HepG2 (cell line): ENCODE measurements around the gene NDST1. TPM values are rescaled to one million over a fixed set of nuclear protein-coding genes. Genes with fewer than 3 reads are reported as not detected.

Experiments
- BORCS8-MEF2B ChIP-seq: sonication (generic); formaldehyde crosslinking; IDR thresholded peaks from 2 replicates; pipeline ENCODE4 v1.8.0; 2022; ENCODE audit warnings: mild to moderate bottlenecking, missing genetic modification reagents
- CCDC6 ChIP-seq: sonication (generic); formaldehyde crosslinking; IDR thresholded peaks from 2 replicates; pipeline ENCODE4 v1.8.1; 2022; ENCODE audit warnings: mild to moderate bottlenecking, missing genetic modification reagents, moderate library complexity
- ELF1 ChIP-seq: sonication (generic); formaldehyde crosslinking; IDR thresholded peaks from 2 replicates; pipeline ENCODE4 v1.4.0; 2020; ENCODE audit warnings: missing genetic modification reagents
- PATZ1 ChIP-seq: sonication (generic); formaldehyde crosslinking; IDR thresholded peaks from 2 replicates; pipeline ENCODE4 v1.4.0; 2020; ENCODE audit warnings: missing genetic modification reagents
- PRDM10 ChIP-seq: sonication (generic); formaldehyde crosslinking; IDR thresholded peaks from 2 replicates; pipeline ENCODE4 v1.4.0; 2020; ENCODE audit warnings: low read depth, missing genetic modification reagents
- PRPF4 ChIP-seq: fragments of 200-400 bp; formaldehyde crosslinking; IDR thresholded peaks from 2 replicates; pipeline ENCODE4 v1.6.1; 2016; ENCODE audit warnings: low read length, low read depth; ENCODE audit not compliant: poor library complexity, severe bottlenecking
- PTBP1 ChIP-seq: fragments of 200-400 bp; formaldehyde crosslinking; IDR thresholded peaks from 2 replicates; pipeline ENCODE4 v1.6.1; 2018; ENCODE audit warnings: low read length, low read depth; ENCODE audit not compliant: poor library complexity, severe bottlenecking
- STAG1 ChIP-seq: sonication (generic); formaldehyde crosslinking; IDR thresholded peaks from 2 replicates; pipeline ENCODE4 v1.4.0; 2020; ENCODE audit warnings: missing genetic modification reagents
- TFE3 ChIP-seq: IDR thresholded peaks from 2 replicates; pipeline ENCODE4 v1.6.1; 2016
- TOPORS ChIP-seq: sonication (generic); formaldehyde crosslinking; IDR thresholded peaks from 2 replicates; pipeline ENCODE4 v1.8.0; 2023; ENCODE audit warnings: mild to moderate bottlenecking, missing genetic modification reagents
- ZMYM3 ChIP-seq: sonication (generic); formaldehyde crosslinking; IDR thresholded peaks from 2 replicates; pipeline ENCODE4 v1.5.1; 2020; ENCODE audit warnings: mild to moderate bottlenecking, missing genetic modification reagents
- ZNF142 ChIP-seq: sonication (generic); formaldehyde crosslinking; IDR thresholded peaks from 2 replicates; pipeline ENCODE4 v1.4.0; 2020; ENCODE audit warnings: missing genetic modification reagents
- ZNF263 ChIP-seq: sonication (generic); formaldehyde crosslinking; IDR thresholded peaks from 2 replicates; pipeline ENCODE4 v1.4.0; 2020; ENCODE audit warnings: missing genetic modification reagents
- ZNF619 ChIP-seq: sonication (generic); formaldehyde crosslinking; IDR thresholded peaks from 2 replicates; pipeline ENCODE4 v1.4.0; 2020; ENCODE audit warnings: mild to moderate bottlenecking, missing genetic modification reagents
- ZNF746 ChIP-seq: sonication (generic); formaldehyde crosslinking; IDR thresholded peaks from 2 replicates; pipeline ENCODE4 v1.8.0; 2022; ENCODE audit warnings: mild to moderate bottlenecking, missing genetic modification reagents
- polyA plus RNA-seq, 8 experiments: library from polyadenylated mRNA; depleted of rRNA in 3 of 8; stranded (reverse) in 7 of 8; unstranded in 1 of 8; fragments of >200 nt; fragmentation: Illumina TruSeq in 4 of 8; extraction: Trizol in 4 of 8; gene quantifications; 2 replicates each; pipeline versions ENCODE4 v1.2.1 to v1.2.3, GENCODE V29; 2011 to 2016; ENCODE audit warnings: low read depth in 4 of 8, missing spikeins in 1 of 8, mixed read lengths in 1 of 8; ENCODE audit not compliant: insufficient read depth in 1 of 8
- total RNA-seq, 5 experiments: library from RNA; depleted of rRNA; stranded (reverse); fragments of >200 nt; fragmentation: Illumina TruSeq; extraction: Trizol; gene quantifications; 2 replicates each; pipeline ENCODE4 v1.2.3, GENCODE V29; 2016; ENCODE audit warnings: low read depth in 1 of 5

NDST1 gene
- total and polyA plus RNA-seq, 2 of the 13 experiments (the other 11 are each of a cell fraction or from before 2014, with no cell fraction given) = 23.8 to 26.2 TPM

GRCh38 chr5:150458802-150459557 lies 49.0 kb upstream of the NDST1 start (continued):
- TF ChIP-seq PRDM10 (CRISPR knock-in tag) = no peak
- no peak for TF ChIP-seq CCDC6 (CRISPR knock-in tag)
- TF ChIP-seq ZNF746 (CRISPR knock-in tag) = 0 out of 2 replicates have a peak, but pooled peaks have one; percentile 56
- no peak for TF ChIP-seq ZNF619 (CRISPR knock-in tag)
- no peak for TF ChIP-seq TFE3 (CRISPR knock-in tag)
- TF ChIP-seq TOPORS (CRISPR knock-in tag) = no peak
- TF ChIP-seq ZMYM3 = 0 out of 2 replicates have a peak, but pooled peaks have one; percentile 9
- TF ChIP-seq PTBP1 = no peak
- TF ChIP-seq ZNF142 (CRISPR knock-in tag) = no peak
- TF ChIP-seq ZNF263 (CRISPR knock-in tag) = no peak
- TF ChIP-seq BORCS8-MEF2B = no peak
- TF ChIP-seq PATZ1 (CRISPR knock-in tag) = peak; percentile 93
- peak; percentile 87 for TF ChIP-seq STAG1 (CRISPR knock-in tag)
- no peak for TF ChIP-seq PRPF4
- TF ChIP-seq ELF1 = 0 out of 2 replicates have a peak, but pooled peaks have one; percentile 16
